SW480 (cell line): ENCODE data around the gene NEURL1B.

Source experiments
- DNase-seq: peaks from one replicate; pipeline ENCODE4 v3.0.0-alpha.2; 2016; ENCODE audit warnings: low spot score

The NEURL1B gene

DNA sequence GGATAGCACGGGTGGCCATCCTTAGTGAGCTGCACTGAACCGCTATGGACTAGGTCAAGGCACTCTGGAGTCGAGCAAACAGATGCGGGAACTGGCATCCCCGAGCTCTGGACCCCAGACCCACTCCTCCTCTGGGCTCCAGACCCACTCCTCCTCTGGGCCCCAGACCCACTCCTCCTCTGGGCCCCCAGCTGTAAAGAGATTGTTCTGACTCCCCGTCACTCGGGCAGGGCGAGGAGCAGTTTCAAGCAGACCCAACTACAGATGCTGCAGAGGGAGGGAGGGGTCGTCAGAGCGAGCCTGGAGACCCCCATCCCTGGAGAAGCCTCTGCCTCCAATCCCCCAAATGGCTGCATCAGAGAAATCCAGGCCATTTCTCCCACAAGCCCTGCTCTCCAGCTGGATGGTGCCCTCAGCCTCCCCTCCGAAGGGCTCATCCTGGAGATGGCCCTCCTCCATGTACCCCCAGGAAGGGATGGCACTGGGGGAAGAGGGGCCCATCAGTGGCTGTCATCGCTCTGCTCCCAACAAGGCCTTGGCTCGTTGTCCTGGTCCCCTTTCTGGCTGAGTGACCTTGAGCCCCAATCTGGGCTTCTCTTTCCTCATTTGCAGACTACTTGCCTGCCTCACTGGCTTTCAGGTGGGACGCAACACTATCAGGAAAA is 91.3 kb downstream of the NEURL1B start:
- no peak for DNase-seq

DNA sequence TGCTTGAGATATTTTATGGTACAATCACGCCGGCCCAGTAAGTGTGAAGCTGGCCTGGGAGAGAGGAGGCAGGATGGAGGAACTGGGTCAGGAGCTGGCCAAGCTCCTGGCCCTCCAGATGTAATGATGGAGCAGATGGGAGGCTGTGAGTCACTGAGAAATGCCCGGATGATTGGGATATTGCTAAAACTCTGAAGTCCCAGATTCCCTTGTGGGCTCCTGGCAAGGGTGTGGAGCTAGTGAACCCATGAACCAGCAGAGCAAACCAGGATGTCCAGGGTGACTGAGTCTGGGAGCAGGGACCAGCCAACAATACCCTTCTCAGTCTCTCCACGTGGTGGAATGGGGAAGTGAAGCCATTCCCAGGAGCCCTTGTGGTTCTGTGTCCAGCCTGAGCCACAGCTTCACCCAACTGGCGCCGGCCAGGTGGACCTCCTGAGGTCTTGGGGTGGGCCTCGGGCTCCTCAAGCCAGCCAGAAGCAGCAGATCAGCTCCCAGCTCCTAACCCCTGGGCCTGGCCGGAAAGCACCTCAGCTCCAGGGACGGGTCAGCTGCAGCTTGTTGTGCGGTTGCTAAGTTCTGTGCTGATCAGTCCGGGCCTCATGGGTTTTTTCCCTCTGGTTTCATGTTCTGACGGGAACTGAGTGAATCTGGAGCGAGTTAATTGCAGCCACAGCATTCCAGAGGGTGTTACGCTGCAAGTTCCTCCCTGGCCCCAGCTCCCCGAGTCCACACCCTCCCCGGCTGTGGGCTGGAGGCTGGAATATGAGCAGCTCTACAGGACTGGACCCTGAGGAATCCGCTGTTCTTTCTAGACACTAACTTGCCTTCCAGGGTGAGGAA is 92.3 kb downstream of the NEURL1B start:
- peak; percentile 97 for DNase-seq

DNA sequence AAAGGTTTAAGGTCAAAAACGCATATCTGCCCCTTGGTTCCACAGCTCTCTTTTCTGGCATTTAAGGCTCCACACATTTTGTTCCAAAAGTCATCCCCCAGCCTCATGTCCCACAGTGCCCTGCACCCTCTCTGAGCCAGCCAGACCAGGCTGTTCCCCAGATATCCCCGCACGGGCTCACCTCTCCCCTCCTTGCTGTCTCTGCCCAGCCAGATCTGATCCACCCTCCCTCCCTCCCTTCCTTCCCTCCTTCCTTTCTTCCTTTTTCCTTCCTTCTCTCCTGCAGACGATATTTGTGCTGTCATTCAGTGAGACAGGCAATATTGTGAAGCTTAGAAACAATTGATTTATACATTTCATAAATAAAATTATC is 92.9 kb downstream of the NEURL1B start:
- peak; percentile 39 for DNase-seq

- no peak for DNase-seq
Observed at GRCh38 chr5:172735141-172735831, 94.2 kb downstream of the NEURL1B start.

DNA sequence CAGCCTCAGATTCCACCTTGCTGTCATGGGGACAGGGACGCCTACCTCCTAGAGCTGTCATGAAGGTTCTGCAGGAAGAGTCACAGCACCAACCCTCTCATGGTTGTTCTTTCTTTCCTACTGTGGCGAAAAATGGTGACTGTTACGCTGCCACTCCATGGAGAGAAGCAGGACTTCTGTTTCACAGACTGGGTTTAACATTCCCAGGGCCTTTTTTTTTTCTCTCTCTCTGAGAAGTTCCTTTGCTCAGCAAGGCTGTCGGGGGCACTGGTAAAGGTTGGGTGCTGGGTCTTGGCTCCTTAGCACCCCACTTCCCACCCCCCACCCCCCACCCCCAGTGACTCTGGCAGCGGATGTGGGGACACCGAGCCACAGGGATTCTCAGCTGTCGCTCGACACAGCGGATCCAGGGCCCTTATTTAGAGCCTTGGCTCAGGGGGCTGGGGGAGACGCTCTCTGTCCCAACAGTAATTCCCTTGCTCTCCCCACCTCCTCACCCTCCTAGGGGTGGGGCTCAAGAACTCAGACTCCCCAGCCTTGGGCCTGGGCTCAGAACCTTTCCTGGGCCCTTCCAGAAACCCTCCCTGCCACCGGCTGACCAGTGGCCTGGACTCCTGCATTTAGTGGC is 95.6 kb downstream of the NEURL1B start:
- DNase-seq = no peak

DNA sequence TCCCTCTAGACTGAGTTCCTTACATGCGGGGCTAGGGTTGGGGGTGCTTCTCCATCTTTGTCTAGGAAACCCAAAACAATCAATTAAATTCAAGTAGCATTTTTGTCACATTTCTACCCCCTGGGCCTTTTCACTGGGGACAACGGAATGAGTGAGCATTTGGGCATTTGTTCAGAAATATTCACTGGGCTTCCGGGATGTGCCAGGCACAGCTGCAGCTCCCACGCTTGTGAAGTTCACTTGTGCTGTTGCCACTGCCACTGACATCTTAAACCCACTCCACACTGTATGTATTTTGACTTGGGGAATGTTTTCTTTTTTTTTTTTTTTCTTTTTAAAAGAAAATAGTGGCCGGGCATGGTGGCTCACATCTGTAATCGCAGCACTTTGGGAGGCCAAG is 98.3 kb downstream of the NEURL1B start:
- no peak for DNase-seq

DNA sequence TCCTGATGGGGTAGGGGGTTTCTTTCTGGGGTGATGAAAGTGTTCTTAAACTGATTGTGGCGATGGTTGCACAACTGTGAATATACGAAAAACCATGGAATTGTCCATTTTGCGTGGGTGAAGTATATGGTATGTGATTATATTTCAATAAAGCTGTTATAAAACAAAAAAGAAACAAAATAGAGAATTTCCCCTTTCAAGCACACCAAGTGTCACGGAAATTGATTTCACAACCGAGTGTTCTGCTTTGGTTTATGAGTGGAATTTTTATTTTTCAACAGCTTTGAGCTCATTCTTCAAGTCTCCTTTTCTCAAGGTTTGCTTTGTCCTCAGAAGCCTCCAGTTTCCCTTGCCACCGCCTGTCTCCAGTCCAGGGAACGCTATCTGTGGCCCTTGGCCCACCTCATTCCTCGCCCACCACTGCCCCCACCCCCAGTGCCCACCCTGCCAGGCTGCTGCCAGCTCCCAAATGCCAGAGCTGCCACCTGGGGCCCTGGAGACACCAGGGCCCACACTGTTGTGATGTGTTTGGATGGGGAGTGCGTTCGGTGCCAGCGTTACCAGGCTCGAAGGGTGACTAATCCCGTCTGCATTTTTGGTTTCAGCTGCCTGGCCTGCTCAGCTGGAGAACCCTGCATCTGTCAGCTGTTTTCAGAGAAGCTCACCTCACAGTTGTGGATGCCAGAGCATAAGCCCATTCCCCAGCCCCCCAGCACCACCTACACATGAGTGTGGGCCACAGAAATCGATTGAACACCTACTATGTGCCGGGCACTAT is 99.6 kb downstream of the NEURL1B start:
- peak; percentile 47 for DNase-seq
